Measurements from ENCODE around the gene AKT1.

Gene AKT1

GRCh38 chr14:104784846-104785707, 10.5 kb downstream of the AKT1 start:
- H3K9me3 ChIP-seq = no peaks in the 10 kb centered on the region
- H3K36me3 ChIP-seq = peaks cover 5 to 79% (median 43%) of the 10 kb centered on the region in 3 donors
- H3K27ac ChIP-seq = no peak overlapping the region
- TF ChIP-seq, protein P1, sequence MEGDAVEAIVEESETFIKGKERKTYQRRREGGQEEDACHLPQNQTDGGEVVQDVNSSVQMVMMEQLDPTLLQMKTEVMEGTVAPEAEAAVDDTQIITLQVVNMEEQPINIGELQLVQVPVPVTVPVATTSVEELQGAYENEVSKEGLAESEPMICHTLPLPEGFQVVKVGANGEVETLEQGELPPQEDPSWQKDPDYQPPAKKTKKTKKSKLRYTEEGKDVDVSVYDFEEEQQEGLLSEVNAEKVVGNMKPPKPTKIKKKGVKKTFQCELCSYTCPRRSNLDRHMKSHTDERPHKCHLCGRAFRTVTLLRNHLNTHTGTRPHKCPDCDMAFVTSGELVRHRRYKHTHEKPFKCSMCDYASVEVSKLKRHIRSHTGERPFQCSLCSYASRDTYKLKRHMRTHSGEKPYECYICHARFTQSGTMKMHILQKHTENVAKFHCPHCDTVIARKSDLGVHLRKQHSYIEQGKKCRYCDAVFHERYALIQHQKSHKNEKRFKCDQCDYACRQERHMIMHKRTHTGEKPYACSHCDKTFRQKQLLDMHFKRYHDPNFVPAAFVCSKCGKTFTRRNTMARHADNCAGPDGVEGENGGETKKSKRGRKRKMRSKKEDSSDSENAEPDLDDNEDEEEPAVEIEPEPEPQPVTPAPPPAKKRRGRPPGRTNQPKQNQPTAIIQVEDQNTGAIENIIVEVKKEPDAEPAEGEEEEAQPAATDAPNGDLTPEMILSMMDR (IDR thresholded peaks at IDR 0.05) = no peak
- intact Hi-C loops (cut with DNase I; ENCODE audit: low total_unique reads) = no loop called here
- no peak overlapping the region for H3K4me3 ChIP-seq
- H3K27me3 ChIP-seq = no peaks in the 10 kb centered on the region
- H3K4me1 ChIP-seq = peaks cover 0 to 56% (median 33%) of the 10 kb centered on the region in 4 donors
- no peak for DNase-seq

DNA sequence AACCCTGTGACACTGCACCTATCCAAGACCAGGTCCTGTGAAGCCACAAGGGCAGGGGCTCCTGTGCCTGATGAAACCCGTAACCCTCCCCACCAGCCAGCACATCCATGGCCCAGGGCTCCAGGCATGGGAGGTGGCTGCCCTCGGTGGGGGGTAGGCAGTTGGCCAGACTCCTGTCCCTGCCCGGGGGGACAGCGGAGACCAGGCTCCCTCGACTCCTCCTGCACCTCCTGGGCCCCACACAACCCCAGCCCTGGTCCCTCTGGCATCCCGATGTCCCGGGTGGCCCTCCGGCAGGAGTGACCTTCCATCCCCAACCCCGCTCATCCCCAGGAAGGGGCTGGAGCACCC, 11.4 kb downstream of the AKT1 start:
- Histone ChIP-seq H3K36me3 (peaks cover 0 to 79% (median 42%) of the 10 kb centered on the region in 3 donors), H3K9me3 (no peaks in the 10 kb centered on the region), H3K4me1 (peaks cover 0 to 48% (median 33%) of the 10 kb centered on the region in 4 donors), H3K4me3 (no peak overlapping the region), H3K27ac (no peak overlapping the region), H3K27me3 (no peaks in the 10 kb centered on the region)
- DNase-seq = no peak
- intact Hi-C loops (cut with DNase I; ENCODE audit: low total_unique reads) = no loop called here
- TF ChIP-seq, protein P1 (IDR thresholded peaks at IDR 0.05) = no peak

DNA sequence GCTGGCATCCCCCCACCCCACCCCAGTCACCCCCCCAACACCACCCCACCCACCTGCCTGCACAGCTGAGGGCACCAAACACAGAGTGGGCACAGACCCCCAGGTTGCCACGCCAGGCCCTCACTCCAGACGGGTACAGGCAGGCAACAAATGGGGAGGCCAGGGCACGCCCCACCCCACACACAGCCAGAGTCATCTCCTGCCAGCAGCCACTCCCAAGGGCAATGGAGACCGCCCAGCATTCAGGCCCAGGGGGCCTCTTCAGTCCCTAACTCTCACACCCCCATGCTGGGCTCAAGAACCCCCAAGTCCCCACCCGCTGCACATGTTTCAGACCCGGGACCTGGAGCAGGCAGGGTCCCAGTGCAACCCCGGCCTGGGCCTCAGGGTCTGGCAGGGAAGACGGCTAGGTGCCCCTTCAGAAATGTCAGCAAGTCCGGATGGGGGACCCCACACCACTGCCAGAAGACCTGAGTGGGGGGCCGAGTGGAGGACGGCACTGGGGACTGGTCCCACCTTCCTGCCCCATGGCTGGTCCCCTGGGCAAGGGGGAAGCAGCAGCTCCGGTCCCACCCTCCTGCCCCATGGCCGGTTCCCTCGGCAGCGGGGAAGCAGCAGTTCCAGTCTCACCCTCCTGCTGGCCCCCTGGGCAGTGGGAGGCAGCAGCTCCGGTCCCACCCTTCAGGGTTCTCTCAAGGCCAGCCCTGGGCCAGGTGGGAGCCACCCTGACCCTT, 11.9 kb downstream of the AKT1 start:
- intact Hi-C loops (cut with DNase I; ENCODE audit: low total_unique reads) = no loop called here
- Histone ChIP-seq H3K9me3 (no peaks in the 10 kb centered on the region), H3K27me3 (no peaks in the 10 kb centered on the region), H3K4me3 (no peak overlapping the region), H3K4me1 (peaks cover 0 to 42% (median 30%) of the 10 kb centered on the region in 4 donors), H3K27ac (no peak overlapping the region), H3K36me3 (peaks cover 0 to 79% (median 42%) of the 10 kb centered on the region in 3 donors)
- no peak for DNase-seq
- TF ChIP-seq, protein P1 (IDR thresholded peaks at IDR 0.05) = no peak

DNA sequence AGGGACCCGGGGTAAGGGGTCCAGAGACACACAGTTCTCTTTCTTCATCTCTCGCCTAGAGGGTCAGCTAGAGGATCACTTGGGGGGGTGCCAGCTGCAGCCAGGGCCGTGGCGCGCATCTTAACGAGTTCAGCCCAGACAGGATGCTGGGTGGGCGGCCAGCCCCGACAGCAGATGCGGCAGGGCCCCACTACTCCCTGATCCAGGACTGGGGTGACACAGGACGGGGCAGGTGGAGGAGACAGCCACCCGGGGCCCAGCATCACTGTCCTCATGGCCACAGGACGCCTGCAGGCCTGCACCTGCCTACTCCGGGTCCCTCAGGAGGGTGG, 12.8 kb downstream of the AKT1 start:
- H3K9me3 ChIP-seq = no peaks in the 10 kb centered on the region
- peaks cover 0 to 33% (median 24%) of the 10 kb centered on the region in 4 donors for H3K4me1 ChIP-seq
- H3K27me3 ChIP-seq = no peaks in the 10 kb centered on the region
- TF ChIP-seq, protein P1 (IDR thresholded peaks at IDR 0.05) = no peak
- H3K27ac ChIP-seq = no peak overlapping the region
- DNase-seq = no peak
- H3K4me3 ChIP-seq = no peak overlapping the region
- intact Hi-C loops (cut with DNase I; ENCODE audit: low total_unique reads) = no loop called here
- peaks cover 0 to 79% (median 36%) of the 10 kb centered on the region in 3 donors for H3K36me3 ChIP-seq

- Histone ChIP-seq H3K27ac (no peak overlapping the region), H3K27me3 (no peaks in the 10 kb centered on the region), H3K9me3 (no peaks in the 10 kb centered on the region), H3K36me3 (peaks cover 0 to 79% (median 34%) of the 10 kb centered on the region in 3 donors), H3K4me3 (no peak overlapping the region), H3K4me1 (peaks cover 0 to 28% (median 19%) of the 10 kb centered on the region in 4 donors)
- intact Hi-C loops (cut with DNase I; ENCODE audit: low total_unique reads) = no loop called here
- no peak for DNase-seq
- TF ChIP-seq, protein P1 (IDR thresholded peaks at IDR 0.05) = no peak
These were observed 13.3 kb downstream of the AKT1 start for GRCh38 chr14:104782086-104782807.

All from tibial artery (tissue), 4 donors.